ENCODE data around the gene ITPRIPL1. TPM values are rescaled to one million over a fixed set of nuclear protein-coding genes. Genes with fewer than 3 reads are reported as not detected.

The ITPRIPL1 gene
- total RNA-seq, 1 donor from 2014 or later = 1.6 TPM

GRCh38 chr2:96318723-96319122 lies 6.4 kb upstream of the ITPRIPL1 start:
- no peaks in the 10 kb centered on the region for H3K36me3 ChIP-seq (ENCODE audit: control insufficient read depth, insufficient read depth, low read length)
- DNase-seq (ENCODE audit: low read depth) = no peak
- no peak overlapping the region for H3K4me3 ChIP-seq (ENCODE audit: low read depth, low read length)
- peaks cover 5% of the 10 kb centered on the region for H3K27me3 ChIP-seq (ENCODE audit: control insufficient read depth, insufficient read depth, low read length)
- no peak for TF ChIP-seq CTCF (IDR thresholded peaks at IDR 0.05; ENCODE audit: insufficient read depth, low read length, severe bottlenecking)
- no peak for FAIRE-seq

GRCh38 chr2:96319396-96319795 lies 5.7 kb upstream of the ITPRIPL1 start:
- DNase-seq (ENCODE audit: low read depth) (no peak), FAIRE-seq (no peak)
- Histone ChIP-seq H3K27me3 (ENCODE audit: control insufficient read depth, insufficient read depth, low read length) (peaks cover 7% of the 10 kb centered on the region), H3K4me3 (ENCODE audit: low read depth, low read length) (no peak overlapping the region), H3K36me3 (ENCODE audit: control insufficient read depth, insufficient read depth, low read length) (no peaks in the 10 kb centered on the region)
- TF ChIP-seq CTCF (IDR thresholded peaks at IDR 0.05; ENCODE audit: insufficient read depth, low read length, severe bottlenecking) = no peak

- peaks cover 7% of the 10 kb centered on the region for H3K27me3 ChIP-seq (ENCODE audit: control insufficient read depth, insufficient read depth, low read length)
- no peak overlapping the region for H3K4me3 ChIP-seq (ENCODE audit: low read depth, low read length)
- no peaks in the 10 kb centered on the region for H3K36me3 ChIP-seq (ENCODE audit: control insufficient read depth, insufficient read depth, low read length)
- DNase-seq (ENCODE audit: low read depth) = peak; percentile 62
- no peak for FAIRE-seq
- TF ChIP-seq CTCF (IDR thresholded peaks at IDR 0.05; ENCODE audit: insufficient read depth, low read length, severe bottlenecking) = no peak
These were observed 4.8 kb upstream of the ITPRIPL1 start for GRCh38 chr2:96320326-96320725.

- H3K4me3 ChIP-seq (ENCODE audit: low read depth, low read length) = peak overlapping the region; percentile 42
- H3K36me3 ChIP-seq (ENCODE audit: control insufficient read depth, insufficient read depth, low read length) = no peaks in the 10 kb centered on the region
- TF ChIP-seq CTCF (IDR thresholded peaks at IDR 0.05; ENCODE audit: insufficient read depth, low read length, severe bottlenecking) = no peak
- DNase-seq (ENCODE audit: low read depth) (peak; percentile 44), FAIRE-seq (no peak)
- peaks cover 7% of the 10 kb centered on the region for H3K27me3 ChIP-seq (ENCODE audit: control insufficient read depth, insufficient read depth, low read length)
These were observed 4.1 kb upstream of the ITPRIPL1 start for GRCh38 chr2:96320728-96321622.

GRCh38 chr2:96323849-96324248 lies 1.3 kb upstream of the ITPRIPL1 start:
- no peak for TF ChIP-seq CTCF (IDR thresholded peaks at IDR 0.05; ENCODE audit: insufficient read depth, low read length, severe bottlenecking)
- FAIRE-seq (no peak), DNase-seq (ENCODE audit: low read depth) (no peak)
- Histone ChIP-seq H3K4me3 (ENCODE audit: low read depth, low read length) (no peak overlapping the region), H3K36me3 (ENCODE audit: control insufficient read depth, insufficient read depth, low read length) (peaks cover 2% of the 10 kb centered on the region), H3K27me3 (ENCODE audit: control insufficient read depth, insufficient read depth, low read length) (peaks cover 7% of the 10 kb centered on the region)

GRCh38 chr2:96324721-96325040 lies 436 bp upstream of the ITPRIPL1 start:
- FAIRE-seq = no peak
- no peak for DNase-seq (ENCODE audit: low read depth)
- peaks cover 2% of the 10 kb centered on the region for H3K36me3 ChIP-seq (ENCODE audit: control insufficient read depth, insufficient read depth, low read length)
- H3K4me3 ChIP-seq (ENCODE audit: low read depth, low read length) = no peak overlapping the region
- H3K27me3 ChIP-seq (ENCODE audit: control insufficient read depth, insufficient read depth, low read length) = peaks cover 7% of the 10 kb centered on the region
- no peak for TF ChIP-seq CTCF (IDR thresholded peaks at IDR 0.05; ENCODE audit: insufficient read depth, low read length, severe bottlenecking)

Data from bronchial epithelial cell (primary cell).